ENCODE results near the gene BUB1.

Gene BUB1

DNA sequence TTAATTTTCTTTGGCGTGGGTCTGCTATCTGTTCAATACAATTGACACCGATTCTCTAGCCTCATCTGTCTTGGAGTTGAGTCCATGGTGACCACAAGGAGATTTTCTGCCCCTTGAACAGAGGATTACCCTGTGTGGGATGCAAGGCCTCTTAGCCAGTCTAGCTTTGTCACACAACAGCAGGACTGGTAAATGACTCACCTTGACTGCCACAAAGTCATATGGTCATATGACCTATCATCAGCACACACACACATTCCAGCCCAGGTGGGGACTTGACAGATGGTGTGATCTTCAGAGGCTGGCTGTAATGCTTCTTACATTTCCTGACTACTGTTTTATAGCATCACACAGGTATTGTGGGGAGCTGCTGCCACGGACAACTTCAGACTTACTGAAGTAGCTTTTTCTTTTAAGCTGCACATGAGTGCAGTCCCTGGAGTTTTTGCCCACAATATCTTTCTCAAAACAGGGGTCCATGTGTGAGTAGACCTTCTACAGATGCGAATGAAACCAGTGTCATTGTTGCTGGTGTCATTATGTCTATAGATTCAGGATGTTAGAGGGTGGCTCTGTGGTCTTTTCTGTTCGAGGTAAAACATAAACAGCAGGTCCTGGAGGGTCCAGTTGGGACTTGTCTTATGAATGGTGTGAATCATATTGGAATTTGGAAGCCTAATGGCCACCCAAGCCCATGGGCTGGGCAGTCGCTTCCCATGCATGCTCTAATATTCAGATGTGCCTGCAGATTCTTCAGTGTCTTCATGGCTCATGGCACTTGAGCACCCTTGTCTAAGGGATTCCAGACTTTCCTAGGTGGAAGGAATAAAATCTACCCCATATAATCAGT is 35.9 kb upstream of the BUB1 start:
- Histone ChIP-seq H4K8ac (ENCODE audit: low read depth, low read length) (no peak overlapping the region), H3K4me1 (ENCODE audit: control insufficient read depth in 2 of 2, insufficient read depth in 1 of 2, low read depth in 1 of 2, low read length in 2 of 2) (no peaks in the 10 kb centered on the region), H3K18ac (ENCODE audit: low read length) (no peak overlapping the region), H3K4ac (ENCODE audit: low read length) (no peak overlapping the region), H3K4me2 (ENCODE audit: insufficient read depth, low read length, poor library complexity, severe bottlenecking) (no peak overlapping the region), H2BK15ac (ENCODE audit: low read length) (no peak overlapping the region), H3K27ac (replicated peaks; ENCODE audit: low read length) (no peak overlapping the region), H4K91ac (ENCODE audit: low read depth, low read length, poor library complexity) (no peak overlapping the region), H2BK5ac (ENCODE audit: low read length) (no peak overlapping the region), H3K23ac (ENCODE audit: low read depth, low read length, poor library complexity) (no peak overlapping the region), H3K79me1 (ENCODE audit: low read depth, low read length) (no peaks in the 10 kb centered on the region), H3K36me3 (replicated peaks in 1 of 2; ENCODE audit: control insufficient read depth in 2 of 2, insufficient read depth in 2 of 2, low read length in 2 of 2) (no peaks in the 10 kb centered on the region), H3K9ac (ENCODE audit: low read depth, low read length, poor library complexity) (no peak overlapping the region), H2AFZ (ENCODE audit: low read length) (no peak overlapping the region), H2AK5ac (ENCODE audit: low read depth, low read length) (no peak overlapping the region), H3K27me3 (ENCODE audit: control insufficient read depth in 3 of 3, insufficient read depth in 3 of 3, low read depth in 1 of 3, low read length in 3 of 3) (peaks cover 0 to 67% (median 0%) of the 10 kb centered on the region in 3 experiments), H2BK120ac (ENCODE audit: low read depth, low read length) (no peak overlapping the region), H3K4me3 (ENCODE audit: low read length in 2 of 2) (no peak overlapping the region), H2BK12ac (ENCODE audit: low read length) (no peak overlapping the region), H3K14ac (ENCODE audit: low read length) (no peak overlapping the region), H3K9me3 (replicated peaks in 1 of 2; ENCODE audit: control insufficient read depth in 2 of 2, insufficient read depth in 1 of 2, low read depth in 1 of 2, low read length in 2 of 2) (no peaks in the 10 kb centered on the region)
- no peak for DNase-seq (ENCODE audit: low spot score)
- no CpG with 5 or more reads among the region's 6 CpGs for WGBS, 2 donors (ENCODE audit: extremely low coverage in 2 of 2, insufficient read length in 2 of 2, insufficient replicate concordance in 1 of 2)

- Histone ChIP-seq H3K4me3 (ENCODE audit: low read length in 2 of 2) (no peak overlapping the region), H3K4me2 (ENCODE audit: insufficient read depth, low read length, poor library complexity, severe bottlenecking) (no peak overlapping the region)
These were observed 34.9 kb upstream of the BUB1 start for GRCh38 chr2:110712737-110713136.

GRCh38 chr2:110708455-110708854 is 30.6 kb upstream of the BUB1 start:
- H3K27me3 ChIP-seq (ENCODE audit: control insufficient read depth in 3 of 3, insufficient read depth in 3 of 3, low read depth in 1 of 3, low read length in 3 of 3), result peaks cover 0 to 28% (median 0%) of the 10 kb centered on the region in 3 experiments
- no peak overlapping the region for H2AK5ac ChIP-seq (ENCODE audit: low read depth, low read length)
- H3K9me3 ChIP-seq (replicated peaks in 1 of 2; ENCODE audit: control insufficient read depth in 2 of 2, insufficient read depth in 1 of 2, low read depth in 1 of 2, low read length in 2 of 2), result no peaks in the 10 kb centered on the region
- no peak overlapping the region for H2BK15ac ChIP-seq (ENCODE audit: low read length)
- no peak overlapping the region for H4K91ac ChIP-seq (ENCODE audit: low read depth, low read length, poor library complexity)
- no peaks in the 10 kb centered on the region for H3K36me3 ChIP-seq (replicated peaks in 1 of 2; ENCODE audit: control insufficient read depth in 2 of 2, insufficient read depth in 2 of 2, low read length in 2 of 2)
- no CpG with 5 or more reads among the region's 1 CpG for WGBS, 2 donors (ENCODE audit: extremely low coverage in 2 of 2, insufficient read length in 2 of 2, insufficient replicate concordance in 1 of 2)
- no peak overlapping the region for H3K4me2 ChIP-seq (ENCODE audit: insufficient read depth, low read length, poor library complexity, severe bottlenecking)
- H3K4ac ChIP-seq (ENCODE audit: low read length), result no peak overlapping the region
- no peak overlapping the region for H3K14ac ChIP-seq (ENCODE audit: low read length)
- no peak overlapping the region for H3K18ac ChIP-seq (ENCODE audit: low read length)
- no peak overlapping the region for H3K4me3 ChIP-seq (ENCODE audit: low read length in 2 of 2)
- H3K79me1 ChIP-seq (ENCODE audit: low read depth, low read length), result no peaks in the 10 kb centered on the region
- H3K9ac ChIP-seq (ENCODE audit: low read depth, low read length, poor library complexity), result no peak overlapping the region
- H2AFZ ChIP-seq (ENCODE audit: low read length), result no peak overlapping the region
- no peak overlapping the region for H4K8ac ChIP-seq (ENCODE audit: low read depth, low read length)
- no peak overlapping the region for H2BK12ac ChIP-seq (ENCODE audit: low read length)
- H3K23ac ChIP-seq (ENCODE audit: low read depth, low read length, poor library complexity), result no peak overlapping the region
- H2BK120ac ChIP-seq (ENCODE audit: low read depth, low read length), result no peak overlapping the region
- no peak for DNase-seq (ENCODE audit: low spot score)
- H3K27ac ChIP-seq (replicated peaks; ENCODE audit: low read length), result no peak overlapping the region
- no peak overlapping the region for H2BK5ac ChIP-seq (ENCODE audit: low read length)
- H3K4me1 ChIP-seq (ENCODE audit: control insufficient read depth in 2 of 2, insufficient read depth in 1 of 2, low read depth in 1 of 2, low read length in 2 of 2), result no peaks in the 10 kb centered on the region

More at GRCh38 chr2:110712737-110713136, 34.9 kb upstream of the BUB1 start:
- H3K9ac ChIP-seq (ENCODE audit: low read depth, low read length, poor library complexity), result no peak overlapping the region
- H3K14ac ChIP-seq (ENCODE audit: low read length), result no peak overlapping the region
- H3K18ac ChIP-seq (ENCODE audit: low read length), result no peak overlapping the region
- H3K27ac ChIP-seq (replicated peaks; ENCODE audit: low read length), result no peak overlapping the region
- H4K91ac ChIP-seq (ENCODE audit: low read depth, low read length, poor library complexity), result no peak overlapping the region
- H3K36me3 ChIP-seq (replicated peaks in 1 of 2; ENCODE audit: control insufficient read depth in 2 of 2, insufficient read depth in 2 of 2, low read length in 2 of 2), result no peaks in the 10 kb centered on the region
- no peak overlapping the region for H2AFZ ChIP-seq (ENCODE audit: low read length)
- no CpG with 5 or more reads among the region's 1 CpG for WGBS, 2 donors (ENCODE audit: extremely low coverage in 2 of 2, insufficient read length in 2 of 2, insufficient replicate concordance in 1 of 2)
- no peak overlapping the region for H4K8ac ChIP-seq (ENCODE audit: low read depth, low read length)
- H2BK12ac ChIP-seq (ENCODE audit: low read length), result no peak overlapping the region
- no peak overlapping the region for H2BK120ac ChIP-seq (ENCODE audit: low read depth, low read length)
- H3K79me1 ChIP-seq (ENCODE audit: low read depth, low read length), result no peaks in the 10 kb centered on the region
- H3K4me1 ChIP-seq (ENCODE audit: control insufficient read depth in 2 of 2, insufficient read depth in 1 of 2, low read depth in 1 of 2, low read length in 2 of 2), result no peaks in the 10 kb centered on the region
- no peaks in the 10 kb centered on the region for H3K9me3 ChIP-seq (replicated peaks in 1 of 2; ENCODE audit: control insufficient read depth in 2 of 2, insufficient read depth in 1 of 2, low read depth in 1 of 2, low read length in 2 of 2)
- no peak overlapping the region for H2BK5ac ChIP-seq (ENCODE audit: low read length)
- H3K27me3 ChIP-seq (ENCODE audit: control insufficient read depth in 3 of 3, insufficient read depth in 3 of 3, low read depth in 1 of 3, low read length in 3 of 3), result peaks cover 0 to 57% (median 0%) of the 10 kb centered on the region in 3 experiments
- no peak overlapping the region for H2AK5ac ChIP-seq (ENCODE audit: low read depth, low read length)
- no peak overlapping the region for H2BK15ac ChIP-seq (ENCODE audit: low read length)
- no peak overlapping the region for H3K4ac ChIP-seq (ENCODE audit: low read length)
- DNase-seq (ENCODE audit: low spot score), result no peak
- H3K23ac ChIP-seq (ENCODE audit: low read depth, low read length, poor library complexity), result no peak overlapping the region

- Histone ChIP-seq H3K27me3 (ENCODE audit: control insufficient read depth in 3 of 3, insufficient read depth in 3 of 3, low read depth in 1 of 3, low read length in 3 of 3) (peaks cover 0 to 22% (median 0%) of the 10 kb centered on the region in 3 experiments), H2AFZ (ENCODE audit: low read length) (no peak overlapping the region)
These were observed 29.6 kb upstream of the BUB1 start for GRCh38 chr2:110707386-110707965.

More at GRCh38 chr2:110707386-110707965, 29.6 kb upstream of the BUB1 start:
- no peaks in the 10 kb centered on the region for H3K36me3 ChIP-seq (replicated peaks in 1 of 2; ENCODE audit: control insufficient read depth in 2 of 2, insufficient read depth in 2 of 2, low read length in 2 of 2)
- H3K9me3 ChIP-seq (replicated peaks in 1 of 2; ENCODE audit: control insufficient read depth in 2 of 2, insufficient read depth in 1 of 2, low read depth in 1 of 2, low read length in 2 of 2), result no peaks in the 10 kb centered on the region
- no peak overlapping the region for H2BK5ac ChIP-seq (ENCODE audit: low read length)
- no peak overlapping the region for H4K91ac ChIP-seq (ENCODE audit: low read depth, low read length, poor library complexity)
- WGBS, 2 donors (ENCODE audit: extremely low coverage in 2 of 2, insufficient read length in 2 of 2, insufficient replicate concordance in 1 of 2), result no CpG with 5 or more reads among the region's 1 CpG
- H3K4me2 ChIP-seq (ENCODE audit: insufficient read depth, low read length, poor library complexity, severe bottlenecking), result no peak overlapping the region
- H3K9ac ChIP-seq (ENCODE audit: low read depth, low read length, poor library complexity), result no peak overlapping the region
- no peak overlapping the region for H3K23ac ChIP-seq (ENCODE audit: low read depth, low read length, poor library complexity)
- H3K27ac ChIP-seq (replicated peaks; ENCODE audit: low read length), result no peak overlapping the region
- H3K18ac ChIP-seq (ENCODE audit: low read length), result no peak overlapping the region
- H4K8ac ChIP-seq (ENCODE audit: low read depth, low read length), result no peak overlapping the region
- H3K79me1 ChIP-seq (ENCODE audit: low read depth, low read length), result no peaks in the 10 kb centered on the region
- DNase-seq (ENCODE audit: low spot score), result no peak
- H3K14ac ChIP-seq (ENCODE audit: low read length), result no peak overlapping the region
- no peak overlapping the region for H2BK15ac ChIP-seq (ENCODE audit: low read length)
- H3K4me3 ChIP-seq (ENCODE audit: low read length in 2 of 2), result no peak overlapping the region
- H2BK120ac ChIP-seq (ENCODE audit: low read depth, low read length), result no peak overlapping the region
- H2AK5ac ChIP-seq (ENCODE audit: low read depth, low read length), result no peak overlapping the region
- no peak overlapping the region for H3K4ac ChIP-seq (ENCODE audit: low read length)
- H2BK12ac ChIP-seq (ENCODE audit: low read length), result no peak overlapping the region
- H3K4me1 ChIP-seq (ENCODE audit: control insufficient read depth in 2 of 2, insufficient read depth in 1 of 2, low read depth in 1 of 2, low read length in 2 of 2), result no peaks in the 10 kb centered on the region

Data from neuronal stem cell (in vitro differentiated cells).